Suprapubic skin (tissue), 4 donors: ENCODE data around the gene RNF40. TPM values are rescaled to one million over a fixed set of nuclear protein-coding genes. Genes with fewer than 3 reads are reported as not detected.

Experiments
- DNase-seq, 2 donors: peaks; one replicate each; pipeline ENCODE4 v3.0.0-alpha.2; 2019; ENCODE audit warnings: low spot score in 2 of 2
- H3K27ac ChIP-seq: fragments of 200-600 bp; sonication (generic); one replicate; pipeline ENCODE4 v1.5.1; 2019
- H3K27me3 ChIP-seq: fragments of 200-600 bp; sonication (generic); one replicate; pipeline ENCODE4 v1.5.1; 2019
- H3K36me3 ChIP-seq: fragments of 200-600 bp; sonication (generic); one replicate; pipeline ENCODE4 v1.5.1; 2019
- H3K4me1 ChIP-seq: fragments of 200-600 bp; sonication (generic); one replicate; pipeline ENCODE4 v1.5.1; 2019
- H3K4me3 ChIP-seq: fragments of 200-600 bp; sonication (generic); one replicate; pipeline ENCODE4 v1.5.1; 2019; ENCODE audit warnings: mild to moderate bottlenecking
- H3K9me3 ChIP-seq: fragments of 200-600 bp; sonication (generic); one replicate; pipeline ENCODE4 v1.5.1; 2019
- EP300 ChIP-seq: sonication (generic); formaldehyde crosslinking; IDR thresholded peaks from one replicate; pipeline ENCODE4 v1.6.1; 2017; ENCODE audit warnings: antibody characterized with exemption
- POLR2A ChIP-seq, 2 donors: fragments of 450-650 bp; IDR thresholded peaks; one replicate each; pipeline ENCODE4 v1.6.1; 2017; ENCODE audit warnings: antibody characterized with exemption in 2 of 2, mild to moderate bottlenecking in 2 of 2, moderate library complexity in 2 of 2
- POLR2AphosphoS5 ChIP-seq, 3 donors: sonication (generic); formaldehyde crosslinking; IDR thresholded peaks; one replicate each; pipeline ENCODE4 v1.6.1; 2017; ENCODE audit warnings: antibody characterized with exemption in 3 of 3
- WGBS: methylation state at CpG from one replicate; pipeline ENCODE4 v1.1.5; 2018; 5-methylcytosine and 5-hydroxymethylcytosine counted together
- total RNA-seq, 4 donors: library from RNA; depleted of rRNA; stranded (reverse); fragments of >200 nt; gene quantifications; one replicate each; pipeline ENCODE4 v1.1.0, GENCODE V29; 2016
- TF ChIP-seq, protein P1 (sequence below), 2 donors: fragments of 200-600 bp in 1 of 2; fragments of 450-650 bp in 1 of 2; sonication (generic) in 1 of 2; IDR thresholded peaks; one replicate each; pipeline ENCODE4 v1.5.1; 2016 to 2019; ENCODE audit warnings: antibody characterized with exemption in 2 of 2, mild to moderate bottlenecking in 1 of 2, moderate library complexity in 1 of 2

The RNF40 gene
- total RNA-seq, 4 donors from 2014 or later, result 65.6 to 89.7 (median 76.5) TPM

DNA sequence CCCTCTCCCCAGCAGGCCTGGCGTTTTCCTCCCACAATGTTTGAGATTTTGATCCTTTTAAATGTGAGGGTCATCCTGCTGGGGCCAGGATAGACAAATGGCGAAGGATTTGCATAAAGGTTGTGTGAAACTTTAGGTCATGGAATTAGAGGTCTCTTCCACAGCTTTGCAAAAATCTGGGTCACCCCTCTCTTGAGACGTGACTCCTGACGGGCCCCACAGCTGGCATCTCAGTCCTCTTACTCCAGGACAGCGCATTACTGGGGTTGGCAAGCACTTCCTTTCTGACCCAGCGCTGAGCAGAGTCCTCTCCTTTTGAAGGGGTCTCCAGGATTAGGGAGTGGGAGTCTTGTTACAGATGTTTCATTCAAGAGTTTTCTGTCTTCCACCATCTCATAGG, 17.5 kb downstream of the RNF40 start:
- Histone ChIP-seq H3K4me3 (no peak overlapping the region), H3K4me1 (peaks cover 29% of the 10 kb centered on the region), H3K27ac (no peak overlapping the region), H3K9me3 (no peaks in the 10 kb centered on the region), H3K36me3 (peaks cover 38% of the 10 kb centered on the region), H3K27me3 (no peaks in the 10 kb centered on the region)
- TF ChIP-seq POLR2A (IDR thresholded peaks at IDR 0.05) (no peak), POLR2AphosphoS5 (IDR thresholded peaks at IDR 0.05) (no peak)
- TF ChIP-seq, protein P1, sequence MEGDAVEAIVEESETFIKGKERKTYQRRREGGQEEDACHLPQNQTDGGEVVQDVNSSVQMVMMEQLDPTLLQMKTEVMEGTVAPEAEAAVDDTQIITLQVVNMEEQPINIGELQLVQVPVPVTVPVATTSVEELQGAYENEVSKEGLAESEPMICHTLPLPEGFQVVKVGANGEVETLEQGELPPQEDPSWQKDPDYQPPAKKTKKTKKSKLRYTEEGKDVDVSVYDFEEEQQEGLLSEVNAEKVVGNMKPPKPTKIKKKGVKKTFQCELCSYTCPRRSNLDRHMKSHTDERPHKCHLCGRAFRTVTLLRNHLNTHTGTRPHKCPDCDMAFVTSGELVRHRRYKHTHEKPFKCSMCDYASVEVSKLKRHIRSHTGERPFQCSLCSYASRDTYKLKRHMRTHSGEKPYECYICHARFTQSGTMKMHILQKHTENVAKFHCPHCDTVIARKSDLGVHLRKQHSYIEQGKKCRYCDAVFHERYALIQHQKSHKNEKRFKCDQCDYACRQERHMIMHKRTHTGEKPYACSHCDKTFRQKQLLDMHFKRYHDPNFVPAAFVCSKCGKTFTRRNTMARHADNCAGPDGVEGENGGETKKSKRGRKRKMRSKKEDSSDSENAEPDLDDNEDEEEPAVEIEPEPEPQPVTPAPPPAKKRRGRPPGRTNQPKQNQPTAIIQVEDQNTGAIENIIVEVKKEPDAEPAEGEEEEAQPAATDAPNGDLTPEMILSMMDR (IDR thresholded peaks at IDR 0.05), result no peak
- DNase-seq, result no peak
- 85% methylated on average over 6 of the region's 6 CpGs for WGBS

DNA sequence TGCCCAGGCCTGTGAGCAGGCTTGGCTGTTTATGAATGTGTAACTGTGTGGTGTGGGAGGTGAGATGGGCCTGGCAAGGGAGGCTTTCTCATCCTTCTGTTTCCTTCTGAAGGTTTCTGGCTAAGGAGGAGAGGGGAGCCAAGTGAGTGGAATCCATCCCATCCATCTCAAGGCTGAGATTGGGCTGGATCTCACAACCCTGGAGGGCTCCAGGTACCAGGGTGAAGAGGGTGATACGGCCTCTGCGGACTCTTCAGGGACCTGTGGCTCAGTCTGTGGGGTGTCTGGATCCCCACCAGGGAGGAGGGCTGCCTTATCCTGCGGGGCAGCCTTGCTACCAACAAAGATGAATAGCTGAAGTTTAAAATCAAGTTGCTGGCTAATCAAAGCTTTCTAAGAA, 17.9 kb downstream of the RNF40 start:
- WGBS, result 96% methylated on average over 3 of the region's 3 CpGs
- H3K27me3 ChIP-seq, result no peaks in the 10 kb centered on the region
- peaks cover 26% of the 10 kb centered on the region for H3K4me1 ChIP-seq
- H3K27ac ChIP-seq, result no peak overlapping the region
- no peaks in the 10 kb centered on the region for H3K9me3 ChIP-seq
- H3K4me3 ChIP-seq, result no peak overlapping the region
- DNase-seq, result no peak
- TF ChIP-seq EP300 (no peak), POLR2A (IDR thresholded peaks at IDR 0.05) (no peak), POLR2AphosphoS5 (IDR thresholded peaks at IDR 0.05) (no peak)
- TF ChIP-seq, protein P1 (IDR thresholded peaks at IDR 0.05), result no peak
- peaks cover 38% of the 10 kb centered on the region for H3K36me3 ChIP-seq

DNA sequence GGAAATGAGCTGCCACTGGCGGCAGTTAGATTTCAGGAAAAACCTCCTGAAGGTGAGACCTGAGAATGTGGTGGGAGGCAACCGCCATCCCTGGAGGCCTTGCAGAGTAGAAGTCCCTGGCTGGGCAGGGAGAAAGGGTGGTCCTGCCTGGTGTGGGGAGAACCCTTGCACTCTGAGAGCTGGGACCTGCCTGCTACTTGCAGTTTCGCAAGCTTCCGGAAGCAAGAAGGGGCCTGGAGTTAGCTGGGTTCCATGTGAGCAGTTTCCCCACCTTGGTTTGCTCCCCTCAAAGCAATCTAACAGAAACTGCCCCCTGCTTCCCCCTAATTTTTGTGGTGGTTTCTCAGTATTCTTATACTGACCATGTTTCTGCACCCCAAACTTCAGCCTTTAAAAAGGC, 18.4 kb downstream of the RNF40 start:
- peaks cover 38% of the 10 kb centered on the region for H3K36me3 ChIP-seq
- H3K9me3 ChIP-seq, result no peaks in the 10 kb centered on the region
- no peak overlapping the region for H3K4me3 ChIP-seq
- TF ChIP-seq, protein P1 (IDR thresholded peaks at IDR 0.05), result no peak
- no peak for DNase-seq
- WGBS, result 83% methylated on average over 4 of the region's 4 CpGs
- no peak overlapping the region for H3K27ac ChIP-seq
- no peaks in the 10 kb centered on the region for H3K27me3 ChIP-seq
- peaks cover 27% of the 10 kb centered on the region for H3K4me1 ChIP-seq

DNA sequence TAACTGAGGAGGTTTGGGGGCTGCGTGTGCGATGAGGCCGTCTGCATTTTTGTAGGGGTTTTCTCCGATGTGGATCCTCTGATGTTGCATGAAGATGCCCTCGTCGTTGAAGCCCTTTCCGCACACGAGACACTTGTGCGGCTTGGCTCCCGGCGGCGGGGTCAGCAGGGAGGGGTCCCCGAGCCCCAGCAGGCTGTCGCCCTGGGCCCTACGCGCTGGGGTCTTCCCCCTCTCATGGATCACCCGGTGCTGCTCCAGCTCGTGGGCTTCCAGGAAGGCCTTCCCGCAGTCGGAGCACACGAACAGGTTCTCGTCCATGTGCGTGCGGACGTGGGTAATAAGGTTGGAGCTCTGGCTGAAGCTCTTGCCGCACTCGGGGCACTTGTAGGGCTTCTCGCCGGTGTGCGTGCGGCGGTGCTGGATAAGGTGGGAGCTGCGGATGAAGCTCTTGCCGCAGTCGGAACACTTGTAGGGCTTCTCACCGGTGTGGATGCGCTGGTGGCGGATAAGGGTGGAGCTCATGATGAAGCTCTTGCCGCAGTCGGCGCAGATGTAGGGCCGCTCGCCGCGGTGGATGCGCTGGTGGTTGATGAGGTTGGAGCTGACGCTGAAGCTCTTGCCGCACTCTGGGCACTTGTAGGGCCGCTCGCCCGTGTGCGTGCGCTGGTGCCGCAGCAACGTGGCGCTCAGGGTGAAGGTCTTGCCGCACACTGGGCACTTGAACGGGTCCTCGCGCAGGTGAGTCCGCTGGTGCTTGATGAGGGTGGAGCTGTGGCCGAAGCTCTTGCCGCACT, 20.6 kb downstream of the RNF40 start:
- DNase-seq, result no peak
- Histone ChIP-seq H3K4me3 (no peak overlapping the region), H3K4me1 (peaks cover 23% of the 10 kb centered on the region), H3K36me3 (peaks cover 38% of the 10 kb centered on the region), H3K9me3 (no peaks in the 10 kb centered on the region), H3K27ac (no peak overlapping the region), H3K27me3 (no peaks in the 10 kb centered on the region)
- 94% methylated on average over 33 of the region's 63 CpGs for WGBS
- TF ChIP-seq EP300 (no peak), POLR2A (IDR thresholded peaks at IDR 0.05) (no peak), POLR2AphosphoS5 (IDR thresholded peaks at IDR 0.05) (no peak)
- TF ChIP-seq, protein P1 (IDR thresholded peaks at IDR 0.05), result no peak

DNA sequence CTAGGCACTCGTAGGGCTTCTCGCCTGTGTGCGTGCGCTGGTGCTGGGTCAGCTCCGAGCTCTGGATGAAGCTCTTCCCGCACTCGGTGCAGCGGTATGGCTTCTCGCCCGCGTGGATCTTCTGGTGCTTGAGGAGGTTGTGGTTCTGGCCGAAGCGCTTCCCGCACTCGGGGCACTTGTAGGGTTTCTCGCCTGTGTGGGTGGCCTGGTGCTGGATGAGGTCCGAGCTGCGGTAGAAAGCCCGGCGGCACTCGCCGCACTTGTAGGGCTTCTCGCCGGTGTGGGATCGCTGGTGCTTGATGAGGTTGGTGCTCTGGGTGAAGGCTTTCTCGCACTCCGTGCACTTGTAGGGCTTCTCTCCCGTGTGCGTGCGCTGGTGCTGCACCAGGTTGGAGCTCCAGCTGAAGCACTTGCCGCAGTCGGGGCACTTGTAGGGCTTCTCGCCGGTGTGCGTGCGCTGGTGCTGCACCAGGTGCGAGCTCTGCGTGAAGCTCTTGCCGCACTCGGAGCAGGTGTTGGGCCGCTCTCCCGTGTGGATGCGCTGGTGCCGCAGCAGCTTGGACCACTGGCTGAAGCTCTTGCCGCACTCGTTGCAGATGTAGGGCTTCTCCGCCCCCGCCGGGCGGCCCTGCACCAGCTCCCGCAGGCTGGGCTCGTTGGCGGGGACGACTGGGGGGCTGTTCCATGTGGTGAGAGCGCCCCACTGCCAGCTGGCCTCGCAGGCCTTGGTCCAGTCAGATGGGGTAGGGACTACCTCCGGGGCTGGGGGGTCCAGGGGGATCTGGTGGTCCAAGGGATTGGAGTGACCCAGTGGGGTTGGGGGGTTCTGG, 21.4 kb downstream of the RNF40 start:
- H3K4me1 ChIP-seq, result peaks cover 27% of the 10 kb centered on the region
- H3K36me3 ChIP-seq, result peaks cover 38% of the 10 kb centered on the region
- TF ChIP-seq, protein P1 (IDR thresholded peaks at IDR 0.05), result no peak
- TF ChIP-seq POLR2AphosphoS5 (IDR thresholded peaks at IDR 0.05) (no peak), POLR2A (IDR thresholded peaks at IDR 0.05) (no peak), EP300 (no peak)
- no peaks in the 10 kb centered on the region for H3K9me3 ChIP-seq
- no peak overlapping the region for H3K4me3 ChIP-seq
- H3K27me3 ChIP-seq, result no peaks in the 10 kb centered on the region
- 94% methylated on average over 17 of the region's 57 CpGs for WGBS
- H3K27ac ChIP-seq, result no peak overlapping the region
- DNase-seq, result no peak
